Retinal pigment epithelial cell (primary cell): ENCODE results near the gene HCRTR2.

Source experiments
- DNase-seq: peaks from one replicate; pipeline ENCODE4 v3.0.0-alpha.2; 2010; ENCODE audit warnings: low read depth
- H3K4me3 ChIP-seq: 2 replicates; pipeline ENCODE4 v1.5.1; 2011; ENCODE audit warnings: mild to moderate bottlenecking, low read length, control low read depth, moderate library complexity
- TF ChIP-seq, protein P1 (sequence below): conservative IDR thresholded peaks from 2 replicates; pipeline ENCODE4 v1.5.1; 2011; ENCODE audit warnings: low read depth, low read length, control low read depth, inconsistent platforms

Gene HCRTR2

GRCh38 chr6:55184782-55185530 is 10.6 kb downstream of the HCRTR2 start:
- no peak overlapping the region for H3K4me3 ChIP-seq
- TF ChIP-seq, protein P1, sequence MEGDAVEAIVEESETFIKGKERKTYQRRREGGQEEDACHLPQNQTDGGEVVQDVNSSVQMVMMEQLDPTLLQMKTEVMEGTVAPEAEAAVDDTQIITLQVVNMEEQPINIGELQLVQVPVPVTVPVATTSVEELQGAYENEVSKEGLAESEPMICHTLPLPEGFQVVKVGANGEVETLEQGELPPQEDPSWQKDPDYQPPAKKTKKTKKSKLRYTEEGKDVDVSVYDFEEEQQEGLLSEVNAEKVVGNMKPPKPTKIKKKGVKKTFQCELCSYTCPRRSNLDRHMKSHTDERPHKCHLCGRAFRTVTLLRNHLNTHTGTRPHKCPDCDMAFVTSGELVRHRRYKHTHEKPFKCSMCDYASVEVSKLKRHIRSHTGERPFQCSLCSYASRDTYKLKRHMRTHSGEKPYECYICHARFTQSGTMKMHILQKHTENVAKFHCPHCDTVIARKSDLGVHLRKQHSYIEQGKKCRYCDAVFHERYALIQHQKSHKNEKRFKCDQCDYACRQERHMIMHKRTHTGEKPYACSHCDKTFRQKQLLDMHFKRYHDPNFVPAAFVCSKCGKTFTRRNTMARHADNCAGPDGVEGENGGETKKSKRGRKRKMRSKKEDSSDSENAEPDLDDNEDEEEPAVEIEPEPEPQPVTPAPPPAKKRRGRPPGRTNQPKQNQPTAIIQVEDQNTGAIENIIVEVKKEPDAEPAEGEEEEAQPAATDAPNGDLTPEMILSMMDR, result no peak
- no peak for DNase-seq

GRCh38 chr6:55198715-55199114 is 24.4 kb downstream of the HCRTR2 start:
- TF ChIP-seq, protein P1, result no peak
- no peak for DNase-seq
- H3K4me3 ChIP-seq, result no peak overlapping the region

- TF ChIP-seq, protein P1, result no peak
- H3K4me3 ChIP-seq, result no peak overlapping the region
- no peak for DNase-seq
Observed at GRCh38 chr6:55199239-55199638, 24.9 kb downstream of the HCRTR2 start.

DNA sequence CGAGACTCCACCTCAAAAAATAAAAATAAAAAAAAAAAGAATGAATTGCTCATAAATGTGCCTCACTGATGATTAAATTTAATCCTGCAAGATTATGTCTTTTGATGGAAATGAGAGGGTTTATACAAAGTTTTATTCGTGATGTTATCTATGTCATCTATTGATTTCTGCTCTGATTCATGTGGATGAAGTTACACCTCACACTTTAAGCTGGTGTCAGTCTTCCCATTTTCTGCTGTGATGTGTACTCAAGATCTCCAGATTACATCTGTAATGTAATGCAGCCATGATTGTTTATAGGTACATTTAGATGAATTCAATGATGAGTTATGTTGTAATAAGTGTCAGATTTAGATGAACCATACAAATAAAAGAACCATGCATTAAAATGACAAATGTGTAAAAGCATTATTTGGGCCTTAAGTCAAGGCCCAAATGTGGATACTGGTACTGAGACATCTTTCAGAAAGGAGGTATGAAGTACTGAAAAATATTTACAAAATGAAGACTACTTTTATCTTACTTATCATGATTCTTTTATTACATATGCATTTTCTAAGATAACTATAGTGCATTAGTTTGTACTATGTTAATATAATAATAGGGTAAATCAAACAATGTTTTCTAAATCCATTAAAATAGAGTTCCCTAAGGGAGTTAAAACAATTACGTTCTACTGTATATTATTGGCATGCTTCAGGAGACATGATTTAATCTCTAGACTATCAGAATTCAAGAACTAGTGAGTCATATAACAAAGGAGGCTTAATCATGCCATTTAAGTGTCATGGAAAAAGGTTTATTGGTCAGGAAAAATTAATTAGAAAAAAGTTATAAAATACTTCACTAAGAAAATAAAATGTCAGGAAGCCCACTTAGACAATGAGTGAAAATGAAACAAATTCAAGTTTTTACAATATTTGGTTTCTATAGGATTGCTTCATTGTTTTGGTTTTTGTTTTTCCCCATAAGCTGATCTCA is 34.5 kb downstream of the HCRTR2 start:
- no peak overlapping the region for H3K4me3 ChIP-seq
- DNase-seq, result peak; percentile 32
- TF ChIP-seq, protein P1, result no peak

GRCh38 chr6:55210952-55211351 is 36.6 kb downstream of the HCRTR2 start:
- no peak for DNase-seq
- TF ChIP-seq, protein P1, result no peak
- no peak overlapping the region for H3K4me3 ChIP-seq

DNA sequence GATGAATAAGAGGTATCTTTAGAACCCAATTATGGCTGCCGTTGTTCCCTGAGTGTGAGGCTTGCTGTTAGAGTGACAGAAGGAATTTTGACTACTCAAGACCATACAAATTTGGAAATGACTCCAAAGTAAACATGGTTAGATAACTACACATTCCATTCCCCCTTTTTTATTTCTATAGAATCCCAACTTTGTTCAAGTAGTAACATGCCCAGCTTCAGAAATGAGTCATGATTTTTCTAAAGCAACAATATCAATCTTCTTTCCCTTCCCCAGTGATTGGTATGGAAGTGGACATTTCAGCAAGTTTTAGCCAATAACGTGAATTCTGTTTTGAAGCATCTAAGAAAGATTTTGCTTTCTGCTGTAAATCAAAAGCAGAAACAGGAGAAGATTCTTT is 37.8 kb downstream of the HCRTR2 start:
- DNase-seq, result peak; percentile 25
- H3K4me3 ChIP-seq, result no peak overlapping the region

More for the DNA sequence above, 37.8 kb downstream of the HCRTR2 start:
- TF ChIP-seq, protein P1, result no peak
